Natural killer cell treated with Interleukin-12 subunit alpha and Interleukin-12 subunit beta and Interleukin-15 and Interleukin-18, amount 100 ng/mL, for 72 hours (primary cell): Measurements from ENCODE around the gene LAMA5. TPM values are rescaled to one million over a fixed set of nuclear protein-coding genes. Genes with fewer than 3 reads are reported as not detected.

ENCODE experiments used
- ATAC-seq, 2 donors: fragments of 150-1000 bp; cut with Tn5 transposase in 1 of 2; sonication (Bioruptor Pico), chemical (Tn5 transposase) in 1 of 2; 2 replicates each; pipeline ENCODE4 v1.10.0; 2021
- DNase-seq: peaks from one replicate; pipeline ENCODE4 v3.0.0; 2022; ENCODE audit warnings: low spot score
- H3K27ac Mint-ChIP-seq, 2 donors: 1 replicate in 1 of 2; 2 replicates in 1 of 2; pipeline ENCODE4 v1.8.0; 2022; ENCODE audit warnings: mixed read lengths in 2 of 2, mild to moderate bottlenecking in 1 of 2, moderate library complexity in 1 of 2
- H3K27me3 Mint-ChIP-seq, 2 donors: 1 replicate in 1 of 2; 2 replicates in 1 of 2; pipeline ENCODE4 v1.8.0; 2022; ENCODE audit warnings: mixed read lengths in 2 of 2
- H3K36me3 Mint-ChIP-seq: one replicate; pipeline ENCODE4 v1.8.0; 2022; ENCODE audit warnings: mixed read lengths
- H3K4me1 Mint-ChIP-seq, 2 donors: 1 replicate in 1 of 2; 2 replicates in 1 of 2; pipeline ENCODE4 v1.8.0; 2022; ENCODE audit warnings: low read depth in 2 of 2, mixed read lengths in 2 of 2, mild to moderate bottlenecking in 1 of 2
- H3K4me3 Mint-ChIP-seq: one replicate; pipeline ENCODE4 v1.8.0; 2022; ENCODE audit warnings: mixed read lengths
- H3K9me3 Mint-ChIP-seq: 2 replicates; pipeline ENCODE4 v1.8.0; 2022; ENCODE audit warnings: mixed read lengths
- total RNA-seq, 2 donors: library from RNA; stranded (reverse); gene quantifications; one replicate each; pipeline ENCODE4 v1.2.3, GENCODE V29; 2022

LAMA5 gene
- total RNA-seq = 1 to 10 TPM; 1.5 to 1.9 TPM

GRCh38 chr20:62367136-62367632, at the start of gene LAMA5:
Gene LAMA5 (minus strand): TSS chr20:62367312. CDS start chr20:62367245, 67 bp downstream.
- Mint-ChIP-seq H3K4me1 (no peaks in the 10 kb centered on the region), H3K27me3 (peaks cover 0 to 8% of the 10 kb centered on the region in 2 donors), H3K9me3 (no peaks in the 10 kb centered on the region), H3K36me3 (no peaks in the 10 kb centered on the region), H3K27ac (no peak within 1 kb of the TSS), H3K4me3 (peak within 1 kb of the TSS; percentile 27)
- peak; percentile 55 for DNase-seq
- ATAC-seq = peak; percentile 51 to 75

DNA sequence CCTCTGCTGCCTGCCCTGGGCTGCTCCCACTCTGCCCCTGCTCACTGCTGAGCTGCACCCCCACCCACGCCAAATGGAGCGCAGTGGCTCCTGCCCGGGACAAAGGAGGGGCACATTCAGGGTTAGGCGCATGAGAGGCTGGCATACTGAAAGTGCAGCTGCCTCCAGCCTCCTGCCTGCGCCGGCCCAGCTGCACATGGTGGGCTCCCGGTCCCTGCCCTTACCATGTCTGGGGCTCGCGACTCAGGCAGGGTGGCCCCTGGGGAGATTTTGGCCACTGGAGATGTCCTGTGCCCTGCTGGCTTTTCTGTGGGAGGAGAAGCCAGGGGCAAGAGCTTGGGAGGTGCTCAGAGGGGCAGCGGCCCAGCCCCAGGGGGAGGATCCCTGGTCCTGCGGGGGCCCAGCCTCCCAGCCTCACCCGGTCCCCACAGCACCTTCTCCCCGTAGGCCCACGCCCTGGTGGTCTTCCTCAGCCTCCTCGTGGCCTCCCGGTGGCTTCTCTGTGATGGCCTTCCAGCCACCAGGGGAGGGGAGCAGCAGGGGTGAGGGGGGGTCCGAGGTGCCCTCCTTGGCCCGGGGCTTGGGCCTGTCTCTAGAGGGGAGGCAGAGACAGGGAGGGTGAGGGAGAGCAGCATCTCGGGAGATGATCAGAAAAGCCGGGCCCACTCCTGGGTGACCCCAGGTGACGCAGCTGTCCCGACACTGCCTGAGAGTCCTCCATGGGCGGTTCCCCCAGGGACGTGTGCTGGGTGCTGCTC, 48.4 kb upstream of the LAMA5 start:
- Mint-ChIP-seq H3K36me3 (no peaks in the 10 kb centered on the region), H3K9me3 (no peaks in the 10 kb centered on the region)

DNA sequence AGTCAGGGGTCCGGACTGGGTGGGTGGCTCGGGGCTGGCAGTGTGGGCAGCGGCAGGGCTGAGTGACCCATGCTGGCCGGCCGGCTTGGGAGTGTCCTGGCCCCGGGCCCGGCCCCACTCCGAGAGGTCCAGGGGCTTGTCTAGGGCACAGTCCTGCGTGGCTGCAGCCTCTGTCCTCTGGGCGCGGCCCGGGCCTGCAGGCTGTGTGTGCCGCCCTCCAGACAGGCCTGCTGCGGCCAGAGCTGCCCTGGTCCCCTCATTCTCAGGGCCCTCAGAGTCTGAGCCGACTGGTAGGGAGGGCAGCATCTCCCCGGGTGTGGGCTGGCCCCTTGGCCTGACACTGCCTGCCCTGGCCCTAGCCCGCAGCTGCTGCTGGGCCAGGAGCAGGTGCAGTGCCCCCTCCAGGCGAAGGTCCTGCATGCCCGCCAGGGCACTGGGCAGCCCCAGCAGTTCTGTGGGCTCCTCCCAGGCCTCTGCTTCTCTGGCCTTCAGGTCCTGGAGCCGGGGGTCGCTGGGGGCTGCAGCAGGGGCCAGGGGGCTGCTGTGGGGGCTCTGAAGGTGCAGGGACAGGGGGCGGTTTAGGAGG, 46.9 kb upstream of the LAMA5 start:
- DNase-seq (no peak), ATAC-seq (no peak)
- H3K36me3 Mint-ChIP-seq = no peaks in the 10 kb centered on the region
- no peaks in the 10 kb centered on the region for H3K9me3 Mint-ChIP-seq
- no peak overlapping the region for H3K4me3 Mint-ChIP-seq
- H3K27me3 Mint-ChIP-seq = no peaks in the 10 kb centered on the region
- H3K27ac Mint-ChIP-seq = no peak overlapping the region
- peaks cover 5 to 9% of the 10 kb centered on the region in 2 donors for H3K4me1 Mint-ChIP-seq

More for the DNA sequence above, 48.4 kb upstream of the LAMA5 start:
- Mint-ChIP-seq H3K27ac (no peak overlapping the region), H3K27me3 (no peaks in the 10 kb centered on the region), H3K4me1 (no peaks in the 10 kb centered on the region), H3K4me3 (no peak overlapping the region)
- DNase-seq = no peak
- no peak for ATAC-seq

GRCh38 chr20:62413025-62413570, 46.0 kb upstream of the LAMA5 start:
- no peak overlapping the region for H3K27ac Mint-ChIP-seq
- H3K27me3 Mint-ChIP-seq = no peaks in the 10 kb centered on the region
- H3K9me3 Mint-ChIP-seq = no peaks in the 10 kb centered on the region
- no peaks in the 10 kb centered on the region for H3K36me3 Mint-ChIP-seq
- H3K4me1 Mint-ChIP-seq = peaks cover 5 to 9% of the 10 kb centered on the region in 2 donors
- ATAC-seq (no peak), DNase-seq (no peak)
- H3K4me3 Mint-ChIP-seq = no peak overlapping the region

- ATAC-seq (no peak), DNase-seq (no peak)
- Mint-ChIP-seq H3K4me1 (peaks cover 5 to 9% of the 10 kb centered on the region in 2 donors), H3K9me3 (no peaks in the 10 kb centered on the region), H3K36me3 (no peaks in the 10 kb centered on the region), H3K27ac (no peak overlapping the region), H3K4me3 (no peak overlapping the region), H3K27me3 (no peaks in the 10 kb centered on the region)
These were observed 45.3 kb upstream of the LAMA5 start for GRCh38 chr20:62412194-62413024.

- Mint-ChIP-seq H3K9me3 (no peaks in the 10 kb centered on the region), H3K27me3 (no peaks in the 10 kb centered on the region), H3K27ac (no peak overlapping the region), H3K36me3 (no peaks in the 10 kb centered on the region), H3K4me3 (no peak overlapping the region), H3K4me1 (peaks cover 5 to 9% of the 10 kb centered on the region in 2 donors)
- ATAC-seq (no peak), DNase-seq (no peak)
These were observed 44.5 kb upstream of the LAMA5 start for GRCh38 chr20:62411479-62412193.

- DNase-seq (no peak), ATAC-seq (no peak)
- Mint-ChIP-seq H3K4me1 (peaks cover 7 to 9% of the 10 kb centered on the region in 2 donors), H3K27me3 (no peaks in the 10 kb centered on the region), H3K9me3 (no peaks in the 10 kb centered on the region), H3K27ac (no peak overlapping the region), H3K4me3 (no peak overlapping the region), H3K36me3 (no peaks in the 10 kb centered on the region)
These were observed 43.8 kb upstream of the LAMA5 start for GRCh38 chr20:62410746-62411478.

DNA sequence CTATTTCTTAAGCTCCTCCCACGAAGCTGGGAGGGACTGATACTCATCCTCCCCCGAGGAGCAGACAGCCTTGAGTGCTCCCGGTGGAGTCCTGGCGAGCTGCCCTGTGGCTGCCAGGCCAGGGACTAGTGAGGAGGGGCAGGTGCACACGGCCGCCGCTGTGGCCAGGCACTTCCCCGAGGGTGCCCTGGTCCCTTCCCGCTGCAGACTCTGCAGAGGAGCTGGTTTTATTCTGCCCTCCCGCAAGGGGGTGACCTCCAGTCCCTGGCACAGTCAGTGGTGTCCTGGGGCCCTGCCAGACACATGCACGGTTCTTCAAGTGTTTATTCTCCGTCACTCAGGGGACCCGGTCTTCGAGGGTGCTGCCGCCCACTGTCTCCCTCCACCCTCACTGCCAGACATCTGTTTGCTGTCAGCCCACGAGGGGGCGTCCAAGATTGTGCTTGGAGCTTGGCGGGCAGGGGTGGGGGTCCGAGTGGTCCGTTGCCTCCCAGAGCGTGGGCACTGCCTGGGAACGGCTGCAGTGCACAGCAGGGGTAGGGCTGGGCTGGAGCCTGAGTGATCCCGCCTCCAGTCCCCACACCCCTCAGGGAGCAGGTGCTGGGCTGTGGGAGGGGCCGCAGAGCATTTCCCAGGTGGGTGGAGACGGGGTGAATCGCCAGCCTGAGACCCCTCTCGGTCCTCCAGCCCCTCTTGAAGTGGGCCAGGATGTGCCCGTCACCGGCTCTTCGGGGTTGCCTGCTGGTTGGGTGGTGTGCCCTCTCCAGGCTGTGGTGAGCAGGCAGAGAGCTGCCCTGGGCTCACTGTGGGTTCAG, 43.0 kb upstream of the LAMA5 start:
- DNase-seq = no peak
- Mint-ChIP-seq H3K9me3 (no peaks in the 10 kb centered on the region), H3K36me3 (no peaks in the 10 kb centered on the region), H3K27ac (peak overlapping the region in 1 of 2 donors; percentile 26), H3K27me3 (no peaks in the 10 kb centered on the region), H3K4me3 (no peak overlapping the region), H3K4me1 (peaks cover 13% of the 10 kb centered on the region in 2 donors)
- no peak for ATAC-seq

- Mint-ChIP-seq H3K36me3 (no peaks in the 10 kb centered on the region), H3K4me3 (no peak overlapping the region), H3K27me3 (no peaks in the 10 kb centered on the region), H3K9me3 (no peaks in the 10 kb centered on the region), H3K4me1 (peaks cover 14% of the 10 kb centered on the region in 2 donors), H3K27ac (peak overlapping the region in 1 of 2 donors; percentile 26)
- no peak for ATAC-seq
- DNase-seq = no peak
These were observed 42.2 kb upstream of the LAMA5 start for GRCh38 chr20:62409086-62409853.

DNA sequence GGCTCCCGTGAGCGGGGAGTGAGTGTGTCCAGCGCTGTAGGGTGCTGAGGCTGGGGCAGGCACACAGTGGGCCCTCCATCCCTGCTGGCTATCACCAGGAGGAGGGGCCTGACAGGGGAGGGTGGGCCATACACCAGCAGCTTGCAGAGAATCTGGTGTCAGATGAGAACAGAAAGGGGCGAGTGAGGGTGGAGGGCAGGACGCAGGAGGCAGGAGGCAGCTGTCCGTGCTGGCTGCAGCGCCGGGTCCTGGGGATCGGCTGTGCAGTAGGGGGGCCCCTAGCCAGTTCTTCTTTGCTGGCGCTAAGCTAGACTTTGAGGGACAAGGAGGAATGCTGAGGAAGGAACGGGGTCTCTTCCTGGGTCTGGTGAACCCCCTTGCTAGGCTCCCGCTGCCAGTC, 41.5 kb upstream of the LAMA5 start:
- peaks cover 14% of the 10 kb centered on the region in 2 donors for H3K4me1 Mint-ChIP-seq
- ATAC-seq (no peak), DNase-seq (no peak)
- H3K4me3 Mint-ChIP-seq = no peak overlapping the region
- no peak overlapping the region for H3K27ac Mint-ChIP-seq
- H3K36me3 Mint-ChIP-seq = no peaks in the 10 kb centered on the region
- H3K9me3 Mint-ChIP-seq = no peaks in the 10 kb centered on the region
- H3K27me3 Mint-ChIP-seq = no peaks in the 10 kb centered on the region

DNA sequence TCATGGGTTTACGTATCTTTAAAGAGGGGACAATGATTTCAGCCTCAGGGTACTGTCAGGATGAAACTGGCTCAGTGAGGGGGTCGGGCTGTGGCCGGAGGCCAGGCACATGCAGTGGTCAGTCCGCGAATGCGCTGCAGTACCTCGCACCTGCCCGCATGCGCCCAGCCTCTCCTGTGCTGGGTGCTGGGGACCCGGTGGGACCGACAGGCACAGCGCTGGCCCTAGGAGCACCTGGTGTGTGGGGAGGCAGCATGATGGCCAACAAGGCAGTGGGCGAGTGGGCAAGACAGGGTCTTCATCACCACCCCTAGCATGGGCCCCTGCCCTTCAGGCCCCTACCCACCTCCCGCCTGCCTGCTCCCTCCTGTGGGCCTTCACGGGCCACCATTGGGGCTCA, 40.9 kb upstream of the LAMA5 start:
- no peak for ATAC-seq
- H3K27me3 Mint-ChIP-seq = no peaks in the 10 kb centered on the region
- H3K9me3 Mint-ChIP-seq = no peaks in the 10 kb centered on the region
- no peak overlapping the region for H3K27ac Mint-ChIP-seq
- no peaks in the 10 kb centered on the region for H3K36me3 Mint-ChIP-seq
- no peak for DNase-seq
- H3K4me3 Mint-ChIP-seq = peak overlapping the region; percentile 82
- peaks cover 14 to 16% of the 10 kb centered on the region in 2 donors for H3K4me1 Mint-ChIP-seq
